Osteocyte (in vitro differentiated cells): ENCODE results near the gene RANBP3. TPM values are rescaled to one million over a fixed set of nuclear protein-coding genes. Genes with fewer than 3 reads are reported as not detected.
A peak's percentile ranks its signal among the peaks of the same experiment; 100 is the strongest.

Experiments used
- DNase-seq: peaks from one replicate; pipeline ENCODE4 v3.0.0; 2021; ENCODE audit warnings: mixed read lengths; ENCODE audit not compliant: unreplicated experiment; ENCODE audit errors: extremely low spot score
- H3K27ac Mint-ChIP-seq: one replicate; pipeline ENCODE4 v1.8.0; 2021; ENCODE audit warnings: mild to moderate bottlenecking, mixed read lengths; ENCODE audit not compliant: unreplicated experiment
- H3K27me3 Mint-ChIP-seq: one replicate; pipeline ENCODE4 v1.8.0; 2021; ENCODE audit warnings: mixed read lengths; ENCODE audit not compliant: unreplicated experiment
- H3K36me3 Mint-ChIP-seq: one replicate; pipeline ENCODE4 v1.8.0; 2021; ENCODE audit warnings: mixed read lengths; ENCODE audit not compliant: unreplicated experiment
- H3K4me1 Mint-ChIP-seq: one replicate; pipeline ENCODE4 v1.8.0; 2021; ENCODE audit warnings: mixed read lengths; ENCODE audit not compliant: unreplicated experiment
- H3K4me3 Mint-ChIP-seq: one replicate; pipeline ENCODE4 v1.8.0; 2021; ENCODE audit warnings: mild to moderate bottlenecking, moderate library complexity, mixed read lengths; ENCODE audit not compliant: unreplicated experiment
- H3K9me3 Mint-ChIP-seq: one replicate; pipeline ENCODE4 v1.8.0; 2021; ENCODE audit warnings: mixed read lengths; ENCODE audit not compliant: unreplicated experiment
- total RNA-seq: library from RNA; stranded (reverse); gene quantifications from 2 replicates; pipeline ENCODE4 v1.2.1, GENCODE V29; 2021
- TF ChIP-seq, protein P1 (sequence below): fragments of 200-600 bp; sonication (generic); IDR thresholded peaks from 2 replicates; pipeline ENCODE4 v1.5.0; 2021; ENCODE audit warnings: antibody characterized with exemption, mild to moderate bottlenecking, moderate library complexity

RANBP3 gene
- total RNA-seq, 1 donor from 2014 or later, result 74.9 TPM

DNA sequence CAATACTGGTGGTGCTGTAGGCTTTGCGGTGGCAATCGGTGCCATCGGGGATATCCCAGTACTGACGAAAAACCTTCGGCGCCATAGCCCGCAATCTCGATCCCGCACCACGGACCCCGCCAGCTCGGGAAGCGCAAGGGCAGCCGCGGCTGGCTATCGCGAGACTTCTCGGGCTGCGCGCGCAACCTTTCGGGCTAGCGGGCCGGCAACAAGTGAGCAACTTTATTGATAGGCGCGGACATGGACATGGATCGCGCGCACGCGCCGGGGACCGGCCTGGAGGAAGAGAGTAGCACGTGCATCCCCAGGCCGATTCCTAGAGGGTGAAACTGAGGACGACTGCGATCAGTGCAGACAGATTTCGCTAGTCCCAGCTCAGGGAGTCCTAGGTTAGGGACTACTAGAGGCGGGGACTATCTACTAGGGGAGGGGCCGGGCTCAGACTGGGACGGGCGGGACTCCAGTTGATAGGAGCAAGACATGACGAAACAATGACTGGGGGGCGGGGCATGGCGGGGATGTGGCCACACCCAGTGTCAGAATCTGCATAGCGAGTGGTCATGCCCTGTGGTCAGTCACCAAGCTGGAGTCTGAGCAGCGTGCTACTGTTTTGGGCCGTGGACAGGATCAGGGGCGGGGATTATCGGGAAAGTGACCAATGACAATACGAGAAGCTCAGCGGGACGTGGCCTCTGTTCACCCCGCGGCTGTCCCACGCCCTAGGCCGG is 74.2 kb downstream of the RANBP3 start, which contains the start of gene NDUFA11:
Gene NDUFA11 (minus strand): TSS at position 167 of the 728 bp plus-strand sequence. CDS start 82 bp downstream, at position 85.
- no peaks in the 10 kb centered on the region for H3K9me3 Mint-ChIP-seq
- peaks cover 23% of the 10 kb centered on the region for H3K4me1 Mint-ChIP-seq
- TF ChIP-seq, protein P1, sequence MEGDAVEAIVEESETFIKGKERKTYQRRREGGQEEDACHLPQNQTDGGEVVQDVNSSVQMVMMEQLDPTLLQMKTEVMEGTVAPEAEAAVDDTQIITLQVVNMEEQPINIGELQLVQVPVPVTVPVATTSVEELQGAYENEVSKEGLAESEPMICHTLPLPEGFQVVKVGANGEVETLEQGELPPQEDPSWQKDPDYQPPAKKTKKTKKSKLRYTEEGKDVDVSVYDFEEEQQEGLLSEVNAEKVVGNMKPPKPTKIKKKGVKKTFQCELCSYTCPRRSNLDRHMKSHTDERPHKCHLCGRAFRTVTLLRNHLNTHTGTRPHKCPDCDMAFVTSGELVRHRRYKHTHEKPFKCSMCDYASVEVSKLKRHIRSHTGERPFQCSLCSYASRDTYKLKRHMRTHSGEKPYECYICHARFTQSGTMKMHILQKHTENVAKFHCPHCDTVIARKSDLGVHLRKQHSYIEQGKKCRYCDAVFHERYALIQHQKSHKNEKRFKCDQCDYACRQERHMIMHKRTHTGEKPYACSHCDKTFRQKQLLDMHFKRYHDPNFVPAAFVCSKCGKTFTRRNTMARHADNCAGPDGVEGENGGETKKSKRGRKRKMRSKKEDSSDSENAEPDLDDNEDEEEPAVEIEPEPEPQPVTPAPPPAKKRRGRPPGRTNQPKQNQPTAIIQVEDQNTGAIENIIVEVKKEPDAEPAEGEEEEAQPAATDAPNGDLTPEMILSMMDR, result no peak
- H3K27ac Mint-ChIP-seq, result peak within 1 kb of the TSS; percentile 99
- peak within 1 kb of the TSS; percentile 94 for H3K4me3 Mint-ChIP-seq
- peaks cover 7% of the 10 kb centered on the region for H3K36me3 Mint-ChIP-seq
- DNase-seq, result peak; percentile 99
- no peaks in the 10 kb centered on the region for H3K27me3 Mint-ChIP-seq

DNA sequence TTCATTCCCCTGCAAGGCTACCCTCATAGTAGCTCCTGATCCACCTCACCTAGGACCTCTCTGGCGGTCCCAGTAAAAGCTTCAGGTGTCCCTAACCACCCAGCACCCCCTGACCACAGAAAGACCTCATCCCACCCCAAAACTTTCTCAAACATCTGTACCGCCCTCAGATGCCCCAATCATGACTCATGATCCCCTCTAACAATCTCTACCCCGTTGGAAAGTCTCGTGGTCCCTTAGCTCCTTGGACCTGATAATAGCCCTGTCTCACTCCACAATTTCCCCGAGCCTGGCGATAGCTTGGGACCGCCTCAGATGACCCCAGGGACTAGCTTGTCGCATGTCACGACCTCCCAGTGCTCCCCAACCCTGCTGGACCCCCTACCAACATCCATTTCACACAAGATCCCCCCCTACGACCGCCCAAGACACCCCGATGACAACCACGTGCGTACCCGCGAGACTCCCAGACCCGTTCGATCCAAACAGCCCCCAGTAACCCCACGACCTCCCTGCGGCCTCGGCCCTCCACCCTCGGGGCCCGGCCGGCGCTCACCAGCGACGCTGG is 74.8 kb downstream of the RANBP3 start:
- Mint-ChIP-seq H3K27ac (peak overlapping the region; percentile 99), H3K4me1 (peaks cover 23% of the 10 kb centered on the region), H3K4me3 (peak overlapping the region; percentile 94), H3K27me3 (no peaks in the 10 kb centered on the region), H3K9me3 (no peaks in the 10 kb centered on the region), H3K36me3 (peaks cover 7% of the 10 kb centered on the region)
- TF ChIP-seq, protein P1, result no peak
- DNase-seq, result no peak

DNA sequence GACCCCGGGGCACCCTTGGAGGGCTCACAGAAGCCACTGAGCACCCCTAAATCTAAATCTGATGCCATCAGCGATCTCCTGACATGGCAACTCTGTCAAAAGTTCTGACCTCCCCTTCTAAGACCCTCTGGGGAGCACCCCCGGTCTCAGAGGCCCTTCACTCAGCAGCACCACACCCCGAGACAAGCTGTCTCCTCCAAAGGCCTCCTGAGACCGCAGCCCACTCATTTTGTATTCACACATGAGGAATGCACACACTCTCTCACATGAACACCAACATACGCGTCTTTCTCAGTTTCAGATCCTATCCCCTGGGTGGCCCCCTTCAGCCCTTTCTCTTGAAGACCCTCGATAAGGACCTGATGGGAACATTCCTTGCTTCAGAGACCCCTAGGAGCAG is 77.0 kb downstream of the RANBP3 start:
- H3K4me1 Mint-ChIP-seq, result peaks cover 18% of the 10 kb centered on the region
- H3K9me3 Mint-ChIP-seq, result no peaks in the 10 kb centered on the region
- no peak overlapping the region for H3K4me3 Mint-ChIP-seq
- H3K36me3 Mint-ChIP-seq, result peaks cover 7% of the 10 kb centered on the region
- TF ChIP-seq, protein P1, result no peak
- no peak for DNase-seq
- H3K27ac Mint-ChIP-seq, result no peak overlapping the region
- H3K27me3 Mint-ChIP-seq, result no peaks in the 10 kb centered on the region

- H3K9me3 Mint-ChIP-seq, result no peaks in the 10 kb centered on the region
These were observed 78.0 kb downstream of the RANBP3 start for GRCh38 chr19:5899728-5900526.

More at GRCh38 chr19:5899728-5900526, 78.0 kb downstream of the RANBP3 start:
- Mint-ChIP-seq H3K27ac (no peak overlapping the region), H3K36me3 (peaks cover 10% of the 10 kb centered on the region), H3K4me1 (peaks cover 14% of the 10 kb centered on the region), H3K27me3 (no peaks in the 10 kb centered on the region), H3K4me3 (no peak overlapping the region)
- TF ChIP-seq, protein P1, result no peak
- no peak for DNase-seq
